SK-MEL-5 (cell line): ENCODE results near the gene GPR176. TPM values are rescaled to one million over a fixed set of nuclear protein-coding genes. Genes with fewer than 3 reads are reported as not detected.
A peak's percentile ranks its signal among the peaks of the same experiment; 100 is the strongest.
"Not testable (repeated sequence)": the region's sequence is repeated elsewhere in the genome, so short reads cannot be mapped to it uniquely, and the experiment has no call there.

Experiments
- DNase-seq: peaks from one replicate; pipeline ENCODE4 v3.0.0-alpha.2; 2016; ENCODE audit warnings: low read depth, low spot score
- in situ Hi-C: cut with HindIII; loops from 2 replicates; pipeline ENCODE4 v1.10.0; 2016; ENCODE audit warnings: low sequenced_read_pairs, high pct_unique_total_duplicates, low pct_unique_long_range_greater_than_20kb
- total RNA-seq: library from RNA; depleted of rRNA; stranded (reverse); fragments of >200 nt; shearing (Covaris generic); gene quantifications from 2 replicates; pipeline ENCODE4 v1.2.3, GENCODE V29; 2014

GPR176 gene
- total RNA-seq, 1 experiment from 2014 or later: 6.3 TPM

GRCh38 chr15:39908186-39908585 is 11.9 kb downstream of the GPR176 start:
- DNase-seq: no peak
- in situ Hi-C loops: no loop called here

GRCh38 chr15:39907216-39907615 is 12.8 kb downstream of the GPR176 start:
- in situ Hi-C loops: no loop called here
- DNase-seq: no peak

DNA sequence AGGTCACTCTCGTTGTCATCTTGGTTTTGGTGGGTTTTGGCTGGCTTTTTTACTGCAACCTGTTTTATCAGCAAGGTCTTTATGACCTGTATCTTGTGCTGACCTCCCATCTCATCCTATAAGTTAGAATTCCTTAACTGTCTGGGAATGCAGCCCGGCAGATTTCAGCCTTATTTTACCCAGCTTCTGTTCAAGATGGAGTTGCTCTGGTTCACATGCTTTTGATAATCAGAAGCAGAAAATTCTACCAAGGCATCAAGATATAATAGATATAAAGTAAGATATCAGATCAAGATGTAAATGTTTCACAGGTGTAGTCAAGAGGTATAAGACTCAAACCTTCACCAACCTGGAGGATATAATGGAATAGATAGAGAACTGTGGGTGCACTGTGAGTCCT is 16.0 kb downstream of the GPR176 start:
- DNase-seq: no peak
- in situ Hi-C loops: no loop called here

- in situ Hi-C loops: no loop called here
- no peak for DNase-seq
These were observed 21.7 kb downstream of the GPR176 start for GRCh38 chr15:39898317-39898716.

DNA sequence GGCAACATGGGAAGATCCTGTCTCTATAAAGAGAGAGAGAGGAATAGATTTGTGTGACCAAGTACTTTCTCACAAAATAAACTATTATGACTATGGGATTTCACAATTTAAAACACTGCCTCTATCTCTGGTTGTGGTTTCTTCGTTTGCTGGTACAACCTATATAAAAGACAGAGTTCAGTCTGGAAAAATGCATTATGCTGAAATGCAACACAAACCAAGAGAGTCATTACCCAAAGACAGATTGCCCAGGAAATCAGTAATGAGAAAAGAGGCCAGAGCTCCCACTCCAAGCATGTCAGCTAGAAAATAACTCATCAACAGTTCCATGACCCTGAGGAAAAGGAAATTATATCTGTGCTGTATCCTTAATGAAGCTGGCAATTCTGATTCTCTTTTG is 23.2 kb downstream of the GPR176 start:
- no peak for DNase-seq
- in situ Hi-C loops: no loop called here

- in situ Hi-C loops: no loop called here
- no peak for DNase-seq
These were observed 24.0 kb downstream of the GPR176 start for GRCh38 chr15:39896101-39896500.

GRCh38 chr15:39893051-39893450 is 27.0 kb downstream of the GPR176 start:
- DNase-seq, in situ Hi-C loops: not testable (repeated sequence)

DNA sequence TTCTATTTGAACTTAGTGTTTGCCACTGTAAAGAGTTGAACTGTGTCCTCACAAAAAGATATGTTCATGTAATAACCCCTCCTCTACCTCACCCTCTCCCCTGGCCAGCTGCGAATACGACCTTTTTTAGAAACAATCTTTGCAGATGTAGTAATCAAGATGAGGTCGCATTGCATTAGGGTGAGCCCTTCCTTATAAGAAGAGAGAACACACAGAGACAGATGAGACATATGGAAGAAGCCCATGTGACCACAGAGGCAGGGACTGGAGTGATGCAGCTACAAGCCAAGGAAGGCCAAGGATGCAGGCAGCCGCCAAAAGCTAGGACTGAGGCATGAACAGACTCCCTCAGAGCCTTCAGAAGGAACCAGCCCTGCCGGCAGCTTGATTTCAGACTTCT is 27.6 kb downstream of the GPR176 start:
- in situ Hi-C loops: no loop called here
- no peak for DNase-seq

- in situ Hi-C loops: no loop called here
- no peak for DNase-seq
These were observed 29.4 kb downstream of the GPR176 start for GRCh38 chr15:39890621-39891020.

GRCh38 chr15:39889601-39890000 is 30.5 kb downstream of the GPR176 start:
- no peak for DNase-seq
- in situ Hi-C loops: no loop called here

DNA sequence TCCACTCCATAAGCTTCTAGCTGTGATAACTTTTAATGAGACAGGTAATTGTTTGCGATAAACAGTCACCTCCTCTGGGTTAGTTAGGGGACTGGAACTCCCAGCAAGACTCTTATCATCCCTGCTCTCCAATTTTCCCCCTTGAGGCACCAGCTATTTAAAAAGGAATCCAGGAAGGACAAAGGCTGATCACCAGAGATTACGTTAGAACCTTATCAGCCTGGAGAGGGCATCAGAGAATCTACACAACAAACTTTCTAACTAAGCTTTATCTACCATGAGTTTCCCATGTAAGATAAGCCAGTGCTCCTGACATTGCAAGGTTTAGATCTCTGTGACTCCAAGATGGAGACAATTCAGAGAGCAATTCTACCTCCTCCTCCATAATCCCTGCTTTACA is 31.3 kb downstream of the GPR176 start:
- in situ Hi-C loops: no loop called here
- peak; percentile 20 for DNase-seq

DNA sequence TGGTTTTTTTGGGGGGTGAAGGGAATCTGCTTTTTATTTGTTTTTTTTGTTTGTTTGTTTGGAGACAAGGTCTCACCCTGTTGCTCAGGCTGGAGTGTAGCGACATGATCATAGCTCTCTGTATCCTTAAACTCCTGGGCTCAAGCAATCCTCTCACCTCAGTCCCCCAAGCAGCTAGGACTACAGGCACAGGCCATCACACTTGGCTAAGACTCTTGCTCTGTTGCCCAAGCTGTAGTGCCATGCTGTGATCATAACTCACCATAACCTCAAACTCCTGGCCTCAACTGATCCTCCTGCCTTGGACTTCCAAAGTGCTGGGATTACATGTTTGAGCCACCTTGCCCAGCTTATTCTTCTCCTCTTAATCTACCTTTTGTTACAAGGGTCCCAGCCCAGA is 31.8 kb downstream of the GPR176 start:
- DNase-seq: no peak
- in situ Hi-C loops: no loop called here

DNA sequence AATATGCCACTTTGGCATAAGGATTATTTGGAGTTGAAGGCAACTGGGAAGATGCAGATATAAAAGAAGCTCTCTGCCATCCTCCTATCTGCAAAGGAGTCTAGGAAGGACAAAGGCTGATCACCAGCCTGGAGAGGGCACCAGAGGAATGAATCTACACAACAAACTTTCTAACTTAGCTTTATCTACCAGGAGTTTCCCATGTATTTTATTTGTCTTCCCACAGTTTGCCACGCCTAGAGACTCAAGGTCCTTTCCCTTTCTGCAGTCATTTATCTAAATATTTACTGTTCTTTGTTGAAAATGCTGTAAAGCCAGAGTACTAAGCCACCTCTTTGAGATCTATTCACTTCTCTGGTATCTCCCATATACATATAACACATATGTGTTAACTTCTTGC is 32.2 kb downstream of the GPR176 start:
- in situ Hi-C loops: no loop called here
- peak; percentile 56 for DNase-seq

GRCh38 chr15:39887211-39887610 is 32.9 kb downstream of the GPR176 start:
- no peak for DNase-seq
- in situ Hi-C loops: no loop called here

DNA sequence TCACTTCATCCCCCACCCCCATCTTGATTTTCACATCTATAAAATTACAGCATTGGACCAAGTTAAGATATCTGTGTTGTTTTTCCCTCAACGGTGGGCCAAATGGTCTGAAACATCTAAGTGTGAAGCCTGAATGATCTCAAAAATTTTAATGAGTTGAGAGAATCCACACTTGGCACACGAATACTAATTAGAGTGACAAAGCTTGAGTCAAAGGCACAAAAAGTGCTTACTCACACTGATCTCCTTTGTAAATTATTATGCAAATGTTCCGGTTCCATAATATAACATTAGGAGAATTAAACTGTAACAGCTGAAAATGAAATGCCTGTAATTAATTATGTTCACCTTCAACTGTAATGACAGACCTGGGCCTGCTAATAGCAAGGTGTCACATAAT is 33.6 kb downstream of the GPR176 start:
- DNase-seq: no peak
- in situ Hi-C loops: no loop called here

GRCh38 chr15:39885099-39885777 is 34.8 kb downstream of the GPR176 start:
- in situ Hi-C loops: no loop called here
- no peak for DNase-seq

DNA sequence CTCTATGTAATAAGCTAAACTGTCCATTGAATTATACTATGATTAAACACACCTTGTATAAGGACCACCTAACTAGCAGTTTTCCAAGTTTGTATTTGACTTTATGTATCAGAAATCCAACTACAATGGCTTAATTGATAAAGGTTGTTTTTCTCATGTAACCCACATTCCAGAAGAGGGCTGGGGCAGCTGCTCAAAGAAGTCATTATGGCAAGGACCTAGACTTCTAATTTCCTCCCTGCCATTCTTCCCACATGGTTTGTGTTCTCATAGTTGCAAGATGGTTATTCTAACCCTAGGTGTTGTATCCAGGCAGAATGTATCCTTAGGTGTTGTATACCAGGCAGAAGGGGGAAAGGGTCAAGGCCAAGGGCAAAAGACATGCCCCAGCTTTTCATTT is 35.7 kb downstream of the GPR176 start:
- DNase-seq: peak; percentile 52
- in situ Hi-C loops: no loop called here

GRCh38 chr15:39882602-39883001 is 37.5 kb downstream of the GPR176 start:
- no peak for DNase-seq

GRCh38 chr15:39881790-39882189 is 38.3 kb downstream of the GPR176 start:
- DNase-seq: no peak
- in situ Hi-C loops: no loop called here

More at GRCh38 chr15:39882602-39883001, 37.5 kb downstream of the GPR176 start:
- in situ Hi-C loops: no loop called here
